K562 (cell line): ENCODE data around the gene ZC3HAV1L. TPM values are rescaled to one million over a fixed set of nuclear protein-coding genes. Genes with fewer than 3 reads are reported as not detected.

Source experiments
- HDAC3 ChIP-seq: fragments of 450-650 bp; IDR thresholded peaks from 2 replicates; pipeline ENCODE4 v1.6.1; 2018; ENCODE audit warnings: borderline replicate concordance, mild to moderate bottlenecking, moderate library complexity; ENCODE audit not compliant: partially characterized antibody
- HEY1 ChIP-seq: fragments of 250-450 bp; sonication (Bioruptor Pico); IDR thresholded peaks from 2 replicates; pipeline ENCODE4 v1.5.0; 2020; ENCODE audit warnings: mild to moderate bottlenecking, moderate library complexity, borderline replicate concordance
- ILF3 ChIP-seq: fragments of 450-650 bp; IDR thresholded peaks from 2 replicates; pipeline ENCODE4 v1.6.1; 2018; ENCODE audit warnings: antibody characterized with exemption, mild to moderate bottlenecking, moderate library complexity, borderline replicate concordance
- MCM7 ChIP-seq, 2 experiments: fragments of 450-650 bp; IDR thresholded peaks; 2 replicates each; pipeline ENCODE4 v1.6.1; 2016 to 2018
- NELFE ChIP-seq: IDR thresholded peaks from 2 replicates; pipeline ENCODE4 v1.6.1; 2011; ENCODE audit warnings: mild to moderate bottlenecking; ENCODE audit not compliant: insufficient read depth, insufficient read length
- POLR3A ChIP-seq: IDR thresholded peaks from 2 replicates; pipeline ENCODE4 v1.6.1; 2011; ENCODE audit warnings: borderline replicate concordance, mild to moderate bottlenecking, moderate library complexity; ENCODE audit not compliant: insufficient read length, insufficient read depth; ENCODE audit errors: extremely low read depth
- XRCC3 ChIP-seq: fragments of 450-650 bp; IDR thresholded peaks from 2 replicates; pipeline ENCODE4 v1.6.1; 2017; ENCODE audit warnings: mild to moderate bottlenecking, moderate library complexity
- ZNF695 ChIP-seq: fragments of 450-650 bp; formaldehyde crosslinking; IDR thresholded peaks from 2 replicates; pipeline ENCODE4 v1.4.0; 2020; ENCODE audit warnings: mild to moderate bottlenecking, moderate library complexity
- ZNF740 ChIP-seq, 3 experiments: fragments of 200-800 bp in 1 of 3; sonication (Bioruptor generic) in 1 of 3; sonication (generic) in 1 of 3; formaldehyde crosslinking in 1 of 3; IDR thresholded peaks; 2 replicates each; pipeline versions ENCODE4 v1.6.1 to v1.8.0; 2016 to 2022; ENCODE audit warnings: mild to moderate bottlenecking in 2 of 3, missing compliant biosample characterization in 2 of 3, missing genetic modification characterization in 2 of 3, missing genetic modification reagents in 1 of 3
- polyA plus RNA-seq, 8 experiments: library from polyadenylated mRNA; depleted of rRNA in 4 of 8; stranded (reverse) in 5 of 8; unstranded in 3 of 8; fragments of >200 nt; fragmentation: Nextera tagmentation in 2 of 8; fragmentation: Illumina TruSeq in 1 of 8; extraction: Ambion mirVana in 2 of 8; extraction: Trizol in 1 of 8; gene quantifications; 2 replicates each; pipeline versions ENCODE4 v1.2.1 to v1.2.3, GENCODE V29; 2011 to 2014; ENCODE audit warnings: inconsistent platforms in 1 of 8, missing spikeins in 1 of 8
- total RNA-seq, 7 experiments: library from RNA; depleted of rRNA in 6 of 7; stranded (reverse); fragments of >200 nt in 6 of 7; fragmentation: Illumina TruSeq in 2 of 7; extraction: Trizol in 2 of 7; gene quantifications; 2 replicates each; pipeline versions ENCODE4 v1.2.1 to v1.2.3, GENCODE V29; 2011 to 2021; ENCODE audit warnings: low replicate concordance in 1 of 7
- TF ChIP-seq, protein P1 (sequence below): IDR thresholded peaks from 3 replicates; pipeline ENCODE4 v1.6.1; 2011; ENCODE audit warnings: borderline replicate concordance, mild to moderate bottlenecking, moderate library complexity; ENCODE audit not compliant: insufficient read length; ENCODE audit errors: extremely low read depth
- TF ChIP-seq, protein P2 (sequence below), 2 experiments: IDR thresholded peaks; 2 replicates each; pipeline ENCODE4 v1.6.1; 2012; ENCODE audit warnings: improper control_type of control experiment in 2 of 2, low read depth in 2 of 2, low read length in 2 of 2, borderline replicate concordance in 1 of 2
- TF ChIP-seq, protein P3 (sequence below): sonication (generic); formaldehyde crosslinking; IDR thresholded peaks from 2 replicates; pipeline ENCODE4 v1.8.1; 2023; ENCODE audit warnings: mild to moderate bottlenecking, missing genetic modification reagents
- TF ChIP-seq, protein P4 (sequence below): fragments of 250-450 bp; sonication (Bioruptor Pico); IDR thresholded peaks from 2 replicates; pipeline ENCODE4 v1.5.0; 2021
- TF ChIP-seq, protein P5 (sequence below): sonication (generic); formaldehyde crosslinking; IDR thresholded peaks from 2 replicates; pipeline ENCODE4 v1.5.0; 2020; ENCODE audit warnings: missing genetic modification reagents

The ZC3HAV1L gene
- total and polyA plus RNA-seq, 9 of the 15 experiments (the other 6 are each of a cell fraction or from before 2014, with no cell fraction given): not detected

- no peak for TF ChIP-seq NELFE
- TF ChIP-seq, protein P1, sequence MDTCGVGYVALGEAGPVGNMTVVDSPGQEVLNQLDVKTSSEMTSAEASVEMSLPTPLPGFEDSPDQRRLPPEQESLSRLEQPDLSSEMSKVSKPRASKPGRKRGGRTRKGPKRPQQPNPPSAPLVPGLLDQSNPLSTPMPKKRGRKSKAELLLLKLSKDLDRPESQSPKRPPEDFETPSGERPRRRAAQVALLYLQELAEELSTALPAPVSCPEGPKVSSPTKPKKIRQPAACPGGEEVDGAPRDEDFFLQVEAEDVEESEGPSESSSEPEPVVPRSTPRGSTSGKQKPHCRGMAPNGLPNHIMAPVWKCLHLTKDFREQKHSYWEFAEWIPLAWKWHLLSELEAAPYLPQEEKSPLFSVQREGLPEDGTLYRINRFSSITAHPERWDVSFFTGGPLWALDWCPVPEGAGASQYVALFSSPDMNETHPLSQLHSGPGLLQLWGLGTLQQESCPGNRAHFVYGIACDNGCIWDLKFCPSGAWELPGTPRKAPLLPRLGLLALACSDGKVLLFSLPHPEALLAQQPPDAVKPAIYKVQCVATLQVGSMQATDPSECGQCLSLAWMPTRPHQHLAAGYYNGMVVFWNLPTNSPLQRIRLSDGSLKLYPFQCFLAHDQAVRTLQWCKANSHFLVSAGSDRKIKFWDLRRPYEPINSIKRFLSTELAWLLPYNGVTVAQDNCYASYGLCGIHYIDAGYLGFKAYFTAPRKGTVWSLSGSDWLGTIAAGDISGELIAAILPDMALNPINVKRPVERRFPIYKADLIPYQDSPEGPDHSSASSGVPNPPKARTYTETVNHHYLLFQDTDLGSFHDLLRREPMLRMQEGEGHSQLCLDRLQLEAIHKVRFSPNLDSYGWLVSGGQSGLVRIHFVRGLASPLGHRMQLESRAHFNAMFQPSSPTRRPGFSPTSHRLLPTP: no peak
- no peak for TF ChIP-seq XRCC3
- TF ChIP-seq, protein P2, sequence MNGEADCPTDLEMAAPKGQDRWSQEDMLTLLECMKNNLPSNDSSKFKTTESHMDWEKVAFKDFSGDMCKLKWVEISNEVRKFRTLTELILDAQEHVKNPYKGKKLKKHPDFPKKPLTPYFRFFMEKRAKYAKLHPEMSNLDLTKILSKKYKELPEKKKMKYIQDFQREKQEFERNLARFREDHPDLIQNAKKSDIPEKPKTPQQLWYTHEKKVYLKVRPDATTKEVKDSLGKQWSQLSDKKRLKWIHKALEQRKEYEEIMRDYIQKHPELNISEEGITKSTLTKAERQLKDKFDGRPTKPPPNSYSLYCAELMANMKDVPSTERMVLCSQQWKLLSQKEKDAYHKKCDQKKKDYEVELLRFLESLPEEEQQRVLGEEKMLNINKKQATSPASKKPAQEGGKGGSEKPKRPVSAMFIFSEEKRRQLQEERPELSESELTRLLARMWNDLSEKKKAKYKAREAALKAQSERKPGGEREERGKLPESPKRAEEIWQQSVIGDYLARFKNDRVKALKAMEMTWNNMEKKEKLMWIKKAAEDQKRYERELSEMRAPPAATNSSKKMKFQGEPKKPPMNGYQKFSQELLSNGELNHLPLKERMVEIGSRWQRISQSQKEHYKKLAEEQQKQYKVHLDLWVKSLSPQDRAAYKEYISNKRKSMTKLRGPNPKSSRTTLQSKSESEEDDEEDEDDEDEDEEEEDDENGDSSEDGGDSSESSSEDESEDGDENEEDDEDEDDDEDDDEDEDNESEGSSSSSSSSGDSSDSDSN (IDR thresholded peaks at IDR 0.05; ENCODE audit: borderline replicate concordance in 1 of 2, low read depth in 2 of 2, low read length in 2 of 2): no peak
- TF ChIP-seq ZNF695 (CRISPR knock-in tag): no peak
- no peak for TF ChIP-seq POLR3A
- TF ChIP-seq HEY1: no peak; the same call in 1 of the 2 replicates
- TF ChIP-seq, protein P3, sequence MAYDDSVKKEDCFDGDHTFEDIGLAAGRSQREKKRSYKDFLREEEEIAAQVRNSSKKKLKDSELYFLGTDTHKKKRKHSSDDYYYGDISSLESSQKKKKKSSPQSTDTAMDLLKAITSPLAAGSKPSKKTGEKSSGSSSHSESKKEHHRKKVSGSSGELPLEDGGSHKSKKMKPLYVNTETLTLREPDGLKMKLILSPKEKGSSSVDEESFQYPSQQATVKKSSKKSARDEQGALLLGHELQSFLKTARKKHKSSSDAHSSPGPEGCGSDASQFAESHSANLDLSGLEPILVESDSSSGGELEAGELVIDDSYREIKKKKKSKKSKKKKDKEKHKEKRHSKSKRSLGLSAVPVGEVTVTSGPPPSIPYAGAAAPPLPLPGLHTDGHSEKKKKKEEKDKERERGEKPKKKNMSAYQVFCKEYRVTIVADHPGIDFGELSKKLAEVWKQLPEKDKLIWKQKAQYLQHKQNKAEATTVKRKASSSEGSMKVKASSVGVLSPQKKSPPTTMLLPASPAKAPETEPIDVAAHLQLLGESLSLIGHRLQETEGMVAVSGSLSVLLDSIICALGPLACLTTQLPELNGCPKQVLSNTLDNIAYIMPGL (CRISPR knock-in tag): no peak
- TF ChIP-seq, protein P4, sequence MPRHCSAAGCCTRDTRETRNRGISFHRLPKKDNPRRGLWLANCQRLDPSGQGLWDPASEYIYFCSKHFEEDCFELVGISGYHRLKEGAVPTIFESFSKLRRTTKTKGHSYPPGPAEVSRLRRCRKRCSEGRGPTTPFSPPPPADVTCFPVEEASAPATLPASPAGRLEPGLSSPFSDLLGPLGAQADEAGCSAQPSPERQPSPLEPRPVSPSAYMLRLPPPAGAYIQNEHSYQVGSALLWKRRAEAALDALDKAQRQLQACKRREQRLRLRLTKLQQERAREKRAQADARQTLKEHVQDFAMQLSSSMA: no peak
- peak; percentile 64 for TF ChIP-seq ZNF740 (CRISPR knock-in tag; IDR thresholded peaks at IDR 0.05)
- TF ChIP-seq ZNF740 (tag; IDR thresholded peaks at IDR 0.05): peak in 1 of 2 experiments; percentile 73; a peak in 1 of 4 replicates
- TF ChIP-seq ILF3: no peak; the same call in 1 of the 2 replicates
- TF ChIP-seq, protein P5, sequence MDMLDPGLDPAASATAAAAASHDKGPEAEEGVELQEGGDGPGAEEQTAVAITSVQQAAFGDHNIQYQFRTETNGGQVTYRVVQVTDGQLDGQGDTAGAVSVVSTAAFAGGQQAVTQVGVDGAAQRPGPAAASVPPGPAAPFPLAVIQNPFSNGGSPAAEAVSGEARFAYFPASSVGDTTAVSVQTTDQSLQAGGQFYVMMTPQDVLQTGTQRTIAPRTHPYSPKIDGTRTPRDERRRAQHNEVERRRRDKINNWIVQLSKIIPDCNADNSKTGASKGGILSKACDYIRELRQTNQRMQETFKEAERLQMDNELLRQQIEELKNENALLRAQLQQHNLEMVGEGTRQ (CRISPR knock-in tag): no peak
- peak in 1 of 2 experiments; percentile 27; a peak in 1 of 4 replicates for TF ChIP-seq MCM7 (IDR thresholded peaks at IDR 0.05)
- peak; percentile 93 for TF ChIP-seq HDAC3
These were observed 8.3 kb upstream of the ZC3HAV1L start (continued) for GRCh38 chr7:139043823-139044812.
